OCI-M2 (cell line): ENCODE data around the gene ZNF277.

Experiments used
- DNase-seq: peaks from one replicate; lab custom pipeline; 2025; ENCODE audit not compliant: unreplicated experiment; lab: John Stamatoyannopoulos, UW

The ZNF277 gene

GRCh38 chr7:112338786-112339185 is 132.3 kb downstream of the ZNF277 start:
- DNase-seq = no peak

- no peak for DNase-seq
These were observed 135.0 kb downstream of the ZNF277 start for GRCh38 chr7:112341464-112341863.

GRCh38 chr7:112346381-112347060 is 140.0 kb downstream of the ZNF277 start:
- no peak for DNase-seq

- DNase-seq = no peak
These were observed 140.6 kb downstream of the ZNF277 start for GRCh38 chr7:112347088-112347487.

- DNase-seq = no peak
These were observed 144.1 kb downstream of the ZNF277 start for GRCh38 chr7:112350585-112350984.

GRCh38 chr7:112356596-112356995 is 150.1 kb downstream of the ZNF277 start:
- no peak for DNase-seq

- DNase-seq = no peak
These were observed 150.6 kb downstream of the ZNF277 start for GRCh38 chr7:112357136-112357535.

GRCh38 chr7:112358513-112358912 is 152.0 kb downstream of the ZNF277 start:
- no peak for DNase-seq

GRCh38 chr7:112359086-112359485 is 152.6 kb downstream of the ZNF277 start:
- no peak for DNase-seq

- no peak for DNase-seq
These were observed 154.2 kb downstream of the ZNF277 start for GRCh38 chr7:112360681-112361080.

- no peak for DNase-seq
These were observed 154.7 kb downstream of the ZNF277 start for GRCh38 chr7:112361154-112361553.

GRCh38 chr7:112362053-112362650 is 155.7 kb downstream of the ZNF277 start:
- DNase-seq = no peak

- DNase-seq = no peak
These were observed 156.2 kb downstream of the ZNF277 start for GRCh38 chr7:112362731-112363131.

- DNase-seq = no peak
These were observed 157.9 kb downstream of the ZNF277 start for GRCh38 chr7:112364388-112364787.

GRCh38 chr7:112365551-112365950 is 159.1 kb downstream of the ZNF277 start:
- DNase-seq = no peak

- DNase-seq = no peak
These were observed 160.4 kb downstream of the ZNF277 start for GRCh38 chr7:112366886-112367285.

- DNase-seq = no peak
These were observed 163.9 kb downstream of the ZNF277 start for GRCh38 chr7:112370436-112370835.

GRCh38 chr7:112371701-112372100 is 165.2 kb downstream of the ZNF277 start:
- DNase-seq = no peak

- no peak for DNase-seq
These were observed 165.6 kb downstream of the ZNF277 start for GRCh38 chr7:112372101-112372500.

GRCh38 chr7:112377593-112377992 is 171.1 kb downstream of the ZNF277 start:
- DNase-seq = no peak

GRCh38 chr7:112381311-112382091 is 175.0 kb downstream of the ZNF277 start:
- DNase-seq = no peak
